GM21528 (cell line): ENCODE results near the gene ELOVL2.
A peak's percentile ranks its signal among the peaks of the same experiment; 100 is the strongest.
"Not testable (repeated sequence)": the region's sequence is repeated elsewhere in the genome, so short reads cannot be mapped to it uniquely, and the experiment has no call there.

ENCODE experiments used
- ATAC-seq: cut with Tn5 transposase; IDR thresholded peaks from one replicate; pipeline ENCODE4 v1.9.1; 2021; ENCODE audit warnings: mild to moderate bottlenecking, moderate library complexity; ENCODE audit not compliant: unreplicated experiment, low FRiP score

The ELOVL2 gene

DNA sequence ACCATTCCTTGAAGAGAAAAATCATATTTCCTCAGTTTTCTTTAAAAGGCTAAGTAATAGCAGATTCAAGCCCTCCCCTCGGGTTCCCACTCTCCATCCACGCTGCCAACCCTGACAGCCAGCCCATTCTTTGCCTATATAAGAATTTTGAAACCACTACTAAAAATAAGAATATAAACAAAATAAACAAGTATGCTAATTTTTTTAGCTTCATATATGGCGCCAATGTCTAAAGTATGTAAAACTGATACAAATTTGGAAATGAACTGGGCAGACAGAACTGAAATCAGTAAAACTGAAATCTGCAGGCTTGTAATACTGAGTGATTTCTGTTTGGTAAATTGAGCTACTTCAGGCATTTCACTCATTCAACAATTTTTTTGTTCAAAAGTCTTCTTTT, 19.0 kb downstream of the ELOVL2 start:
- no peak for ATAC-seq

DNA sequence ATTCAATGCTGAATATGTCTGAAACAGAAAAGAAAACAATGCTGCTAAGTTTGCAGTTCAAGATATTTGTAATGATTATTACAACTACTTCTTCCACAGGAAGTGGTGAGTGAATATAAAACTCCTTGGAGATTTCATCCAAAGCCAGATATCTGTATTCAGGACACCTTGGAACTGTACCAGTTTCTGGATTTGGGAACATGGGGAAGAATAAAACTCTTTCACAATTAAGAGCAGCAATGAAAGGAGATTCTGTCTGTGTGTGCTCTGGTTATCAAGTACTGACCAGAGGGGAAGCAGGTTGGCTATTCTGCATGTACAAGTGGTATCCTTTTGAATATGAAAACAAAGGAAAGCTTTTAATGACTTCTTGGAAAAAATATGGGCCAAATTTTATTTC, 21.1 kb downstream of the ELOVL2 start:
- ATAC-seq: no peak

DNA sequence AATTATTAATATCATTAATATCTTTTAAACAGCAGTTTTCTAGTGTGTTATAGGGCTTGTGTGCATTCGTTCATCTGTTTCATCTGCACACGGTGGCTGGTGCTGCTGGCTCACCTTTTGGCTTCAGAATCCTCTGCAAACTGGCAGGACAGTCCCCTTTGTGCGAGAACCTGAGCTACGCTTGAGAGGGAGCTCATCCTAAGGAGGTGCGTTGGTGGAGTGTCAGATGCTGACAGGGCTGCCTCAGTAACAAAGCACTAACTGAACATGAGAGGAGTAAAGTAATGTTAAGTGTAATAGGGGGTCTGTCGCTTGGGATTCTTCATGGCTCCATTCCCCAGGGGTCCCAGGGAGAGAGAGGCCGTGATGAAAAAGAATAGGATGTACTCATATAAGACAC, 22.4 kb downstream of the ELOVL2 start:
- ATAC-seq: no peak

DNA sequence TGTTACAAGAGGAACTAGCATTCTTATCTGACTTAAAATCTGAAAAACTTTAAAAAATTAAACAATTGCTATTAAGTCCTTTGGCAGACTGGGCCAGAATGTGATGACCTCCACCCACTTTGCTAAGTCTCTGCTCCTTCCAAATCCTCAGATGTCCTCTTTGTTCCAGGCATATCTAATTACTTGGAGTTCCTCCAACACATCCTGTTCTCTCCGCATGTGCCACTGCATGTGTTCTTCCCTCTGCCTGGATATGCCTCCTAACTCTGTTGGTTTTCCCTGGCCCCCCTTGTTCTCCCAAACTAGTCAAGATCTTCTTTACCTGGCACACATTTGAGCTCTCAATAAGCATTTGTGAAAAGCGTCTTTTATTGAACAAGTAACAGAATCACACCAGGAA, 23.1 kb downstream of the ELOVL2 start:
- ATAC-seq: no peak

DNA sequence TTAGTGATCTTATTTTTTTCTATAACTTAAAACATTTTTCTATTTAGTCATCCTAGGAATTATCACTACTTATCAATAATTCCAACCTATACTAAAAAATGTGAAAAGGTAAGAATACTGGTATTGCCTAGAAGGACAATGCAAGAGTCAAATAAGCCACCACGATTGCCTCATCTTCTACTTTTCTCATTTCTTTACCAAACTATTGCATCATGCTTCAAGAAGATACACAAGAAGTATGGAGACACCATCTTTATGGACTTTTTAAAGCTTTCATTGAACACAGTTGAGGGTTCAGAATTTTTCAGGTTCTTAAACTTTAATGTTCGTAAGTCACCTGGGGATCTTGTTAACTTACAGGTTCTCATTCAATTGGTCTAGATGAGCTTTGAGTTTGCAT, 25.9 kb downstream of the ELOVL2 start:
- no peak for ATAC-seq

DNA sequence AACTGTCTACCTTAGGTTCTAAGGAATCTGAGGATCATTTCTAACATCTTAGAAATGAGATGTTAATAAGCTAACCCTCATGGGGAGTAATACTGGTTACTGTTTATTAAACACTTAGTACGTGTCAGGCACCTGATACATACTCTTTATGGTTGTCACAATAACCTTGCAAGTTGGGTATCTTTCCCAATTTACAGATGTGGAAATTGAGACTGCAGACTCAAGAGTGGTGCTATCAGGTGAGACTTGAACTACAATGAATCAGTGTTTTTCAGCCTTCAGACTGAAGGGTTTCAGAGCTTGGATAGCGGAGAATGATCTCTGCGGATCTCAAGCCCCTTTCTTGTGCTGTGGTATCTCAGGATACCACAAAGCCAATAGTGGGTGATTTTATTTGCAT, 27.0 kb downstream of the ELOVL2 start:
- no peak for ATAC-seq

DNA sequence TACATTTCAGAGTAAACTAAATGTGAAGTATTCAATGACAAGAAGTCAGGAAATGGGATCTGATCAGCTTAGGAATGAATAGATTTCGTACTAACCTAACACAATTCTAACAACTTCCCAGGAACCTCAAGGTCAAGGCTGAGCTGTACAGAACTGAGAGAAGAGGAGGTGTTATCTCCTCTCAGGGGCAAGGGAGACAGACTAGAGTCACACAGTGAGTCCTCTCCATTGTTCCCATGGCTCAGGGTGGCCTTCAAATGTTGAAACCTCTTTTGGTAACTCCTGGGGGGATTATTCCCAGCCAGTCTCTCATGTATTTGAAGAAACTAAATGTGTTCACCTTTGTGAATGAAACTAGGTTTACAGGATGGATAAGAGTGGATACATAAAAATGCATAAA, 27.7 kb downstream of the ELOVL2 start:
- ATAC-seq: no peak

DNA sequence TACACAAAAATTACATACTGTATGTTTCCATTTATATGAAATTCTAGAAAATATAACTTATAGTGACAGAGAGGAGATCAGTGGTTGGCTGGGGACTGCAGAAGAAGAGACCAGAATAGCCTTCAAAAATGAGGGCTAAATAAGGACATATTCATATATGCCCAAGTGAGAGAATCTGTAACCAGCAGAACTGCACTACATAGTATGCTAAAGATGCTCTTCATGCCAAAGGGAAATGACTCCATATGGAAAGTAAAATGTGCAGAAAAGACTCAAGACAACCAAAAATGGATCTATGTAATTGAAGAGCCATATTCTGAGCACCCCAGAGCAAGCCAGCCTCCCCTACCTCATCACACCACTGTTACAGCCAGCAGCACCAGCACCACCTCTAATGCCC, 29.0 kb downstream of the ELOVL2 start:
- ATAC-seq: no peak

DNA sequence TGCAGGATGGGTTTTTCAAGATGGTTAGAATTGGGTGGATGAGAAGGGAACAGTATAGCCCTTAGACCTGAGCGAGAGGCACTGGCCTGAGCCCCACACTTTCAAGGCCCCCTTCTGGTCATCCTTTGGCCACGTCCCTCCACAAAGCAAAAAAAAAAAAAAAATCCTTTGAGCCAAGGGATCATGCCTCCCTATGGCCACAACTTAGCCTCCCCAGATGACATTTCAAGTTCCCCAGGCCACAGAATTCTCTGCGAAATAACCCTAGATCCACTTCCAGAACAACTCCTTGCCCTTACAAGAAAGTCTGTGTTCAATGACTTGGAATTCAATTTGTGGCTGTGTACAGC, 30.4 kb downstream of the ELOVL2 start:
- ATAC-seq: no peak

DNA sequence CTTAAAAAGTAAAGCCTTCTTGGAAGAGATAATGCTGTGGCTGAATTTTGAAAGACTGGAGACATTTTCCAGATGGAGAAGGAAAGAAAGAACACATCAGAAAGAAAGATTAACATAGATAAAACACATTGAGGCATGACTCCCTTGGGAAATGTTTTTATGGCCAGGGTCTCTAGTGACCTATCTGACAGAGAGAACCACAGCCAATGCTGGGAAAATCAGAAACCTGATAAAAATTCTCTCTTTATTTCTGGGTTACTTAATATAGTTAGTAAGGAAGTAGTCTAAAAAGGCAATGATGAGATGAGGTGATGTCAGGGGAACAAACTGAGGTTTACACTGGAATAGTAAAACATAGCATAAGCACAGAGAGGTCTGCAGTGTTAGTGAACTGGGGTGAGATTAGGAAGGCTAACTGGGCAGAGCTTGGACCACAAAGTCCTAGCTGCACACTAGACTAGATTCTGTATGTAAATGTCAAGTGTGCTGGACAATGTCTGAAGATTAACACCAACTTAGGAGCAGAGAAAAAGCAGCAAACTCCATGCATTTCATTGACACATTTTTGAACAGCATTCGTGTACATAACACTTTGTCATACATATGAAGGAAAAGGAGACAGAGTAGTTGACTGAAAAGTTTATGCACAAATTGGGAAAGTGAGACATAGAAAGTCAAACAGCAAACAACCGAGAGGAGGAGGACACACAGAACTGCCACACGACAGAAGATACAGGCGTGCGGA, 31.0 kb downstream of the ELOVL2 start:
- no peak for ATAC-seq

DNA sequence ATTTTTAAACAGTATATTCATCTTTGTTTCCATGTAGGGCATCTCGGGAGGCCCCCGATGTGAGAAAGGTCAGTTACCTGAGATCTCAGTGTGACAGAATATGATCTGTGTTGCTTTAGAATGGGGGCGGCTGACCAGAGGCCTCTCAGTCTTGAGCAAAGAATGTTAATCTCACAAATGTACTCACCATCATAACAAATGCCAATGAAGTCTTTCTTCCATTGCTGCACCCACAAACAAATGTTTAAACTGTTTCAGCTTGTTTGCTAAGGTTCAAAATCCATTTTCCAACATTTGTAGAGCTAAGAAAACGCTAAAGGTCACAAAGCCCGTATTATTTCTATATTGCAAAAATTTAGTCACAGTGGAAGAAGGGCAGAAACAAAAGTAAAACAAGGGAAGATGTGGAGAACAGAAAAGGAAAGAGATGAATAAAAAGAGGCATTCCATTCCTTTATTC, 31.8 kb downstream of the ELOVL2 start:
- ATAC-seq: no peak

DNA sequence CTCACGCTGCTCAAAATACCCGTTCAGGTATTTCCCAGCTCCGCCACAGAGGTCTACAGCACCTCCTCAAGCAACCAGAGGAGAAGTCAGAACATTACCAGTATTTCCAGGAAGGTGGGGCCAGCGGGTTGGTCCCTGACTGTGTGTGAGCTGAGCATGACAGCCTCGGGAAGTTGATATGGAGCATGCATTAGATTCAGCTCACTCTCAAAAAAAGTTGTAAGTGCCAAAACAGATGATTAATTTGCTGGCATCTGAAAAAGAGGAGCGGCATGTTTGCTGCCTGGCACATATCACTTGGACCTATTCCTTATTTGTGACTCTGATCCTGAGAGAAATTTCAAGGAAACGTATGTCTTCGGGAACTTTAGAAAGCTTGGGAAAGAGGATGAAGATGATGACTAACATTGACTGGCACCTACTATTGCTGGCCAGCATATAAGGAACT, 32.3 kb downstream of the ELOVL2 start:
- ATAC-seq: no peak

DNA sequence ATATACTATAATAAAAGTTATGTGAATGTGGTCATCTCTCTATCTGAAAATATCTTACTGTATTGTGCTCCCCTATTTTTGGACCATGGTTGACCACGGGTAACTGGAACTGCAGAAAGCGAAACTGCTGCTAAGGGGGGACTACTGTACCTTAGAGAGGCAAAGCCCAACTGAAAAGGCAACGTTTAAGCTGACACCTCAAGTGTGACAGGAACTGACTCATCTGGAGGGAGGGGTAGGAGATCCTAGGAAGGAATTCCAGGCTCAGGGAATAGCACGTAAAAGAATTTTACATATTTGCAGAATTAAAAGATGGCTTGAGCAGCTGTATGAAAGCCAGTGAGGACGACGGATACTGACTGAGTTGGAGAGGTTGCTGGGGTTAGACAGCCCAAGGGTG, 34.8 kb downstream of the ELOVL2 start:
- peak; percentile 81 for ATAC-seq

DNA sequence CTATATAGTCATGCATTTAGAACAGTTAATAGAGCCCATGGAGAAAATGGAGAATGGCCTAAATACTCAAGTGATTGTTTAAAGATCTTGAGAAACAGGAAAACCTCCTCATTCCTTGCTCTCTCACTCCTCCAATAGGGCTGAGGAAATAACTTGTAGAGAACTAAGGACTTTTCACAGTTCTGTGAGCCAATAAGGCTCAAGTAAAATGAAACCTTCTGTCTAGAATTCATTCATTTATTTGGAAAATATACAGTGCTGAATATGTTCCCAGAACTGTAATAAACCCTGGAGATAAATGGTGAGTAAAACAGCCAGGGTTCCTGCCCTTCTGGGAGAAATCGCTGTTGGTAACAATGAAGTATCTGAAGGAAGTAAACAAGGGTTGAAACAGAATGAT, 35.3 kb downstream of the ELOVL2 start:
- no peak for ATAC-seq

DNA sequence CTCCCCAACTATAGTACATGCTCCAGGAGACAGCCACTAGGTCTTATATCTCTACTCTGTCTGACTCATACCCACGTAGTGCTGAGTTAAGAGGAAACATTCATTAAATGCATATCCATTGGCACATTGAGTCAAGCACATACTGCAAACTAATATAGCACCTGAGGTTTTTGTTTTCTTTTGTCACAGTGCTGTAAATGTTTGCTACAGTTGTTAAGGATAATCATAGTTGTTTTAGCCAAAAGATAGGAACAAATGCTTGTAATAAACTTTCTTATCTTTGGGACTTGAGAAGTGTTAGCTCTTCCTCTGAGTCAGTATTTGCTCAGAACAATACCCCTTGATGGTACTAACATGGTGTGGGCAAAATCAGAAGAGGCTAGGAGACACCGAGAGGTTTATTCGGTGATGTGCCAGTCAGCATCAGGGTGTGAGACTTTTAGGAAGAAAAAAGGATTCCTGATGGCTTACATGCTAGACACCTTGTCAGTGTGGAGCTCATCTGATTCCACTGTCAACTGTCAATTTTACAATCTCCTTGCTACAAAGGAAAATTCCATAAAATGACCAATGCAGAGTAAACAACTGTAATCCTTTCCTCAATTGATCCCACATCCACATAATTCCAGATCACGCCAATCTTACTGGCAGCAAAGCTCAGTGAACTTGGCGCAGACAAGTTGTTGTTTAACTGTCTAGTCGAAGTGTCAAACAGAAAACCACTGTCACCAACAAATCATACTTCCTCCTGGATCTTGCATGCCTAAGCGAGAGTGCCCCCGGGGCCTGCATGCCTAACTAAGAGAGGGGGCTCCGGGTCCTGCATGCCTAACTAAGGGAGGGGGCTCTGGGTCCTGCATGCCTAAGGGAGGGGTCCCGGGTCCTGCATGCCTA, 36.1 kb downstream of the ELOVL2 start:
- ATAC-seq: no peak

DNA sequence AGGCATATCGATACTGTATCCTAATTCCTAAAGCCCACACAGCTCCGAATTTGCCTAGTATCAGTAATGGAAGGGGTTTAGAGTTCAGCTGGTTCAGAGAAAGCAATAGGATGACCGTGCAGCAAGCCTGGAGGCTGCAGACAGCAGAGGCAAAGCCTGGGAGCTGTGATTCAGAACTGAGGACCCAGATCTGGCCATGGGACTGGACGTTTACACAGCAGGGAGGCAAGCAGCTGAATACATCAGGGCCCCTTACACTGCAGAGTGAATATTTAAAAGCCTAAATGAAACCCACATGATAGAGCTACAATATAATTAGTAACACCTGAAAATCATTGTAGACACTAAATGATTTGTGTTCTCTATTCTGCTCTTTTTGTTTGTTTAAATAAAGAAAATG, 38.0 kb downstream of the ELOVL2 start:
- ATAC-seq: no peak

DNA sequence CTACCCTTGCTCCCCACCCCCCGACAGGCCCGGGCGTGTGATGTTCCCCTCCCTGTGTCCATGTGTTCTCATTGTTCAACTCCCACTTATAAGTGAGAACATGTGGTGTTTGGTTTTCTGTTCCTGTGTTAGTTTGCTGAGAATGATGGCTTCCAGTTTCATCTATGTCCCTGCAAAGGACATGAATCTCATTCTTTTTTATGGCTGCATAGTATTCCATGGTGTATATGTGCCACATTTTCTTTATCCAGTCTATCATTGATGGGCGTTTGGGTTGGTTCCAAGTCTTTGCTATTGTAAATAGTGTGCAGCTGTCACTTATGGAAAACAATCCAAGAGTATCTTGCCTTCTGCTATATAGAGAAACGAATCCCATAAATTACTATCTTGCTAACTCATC, 40.8 kb downstream of the ELOVL2 start:
- not testable (repeated sequence) for ATAC-seq

DNA sequence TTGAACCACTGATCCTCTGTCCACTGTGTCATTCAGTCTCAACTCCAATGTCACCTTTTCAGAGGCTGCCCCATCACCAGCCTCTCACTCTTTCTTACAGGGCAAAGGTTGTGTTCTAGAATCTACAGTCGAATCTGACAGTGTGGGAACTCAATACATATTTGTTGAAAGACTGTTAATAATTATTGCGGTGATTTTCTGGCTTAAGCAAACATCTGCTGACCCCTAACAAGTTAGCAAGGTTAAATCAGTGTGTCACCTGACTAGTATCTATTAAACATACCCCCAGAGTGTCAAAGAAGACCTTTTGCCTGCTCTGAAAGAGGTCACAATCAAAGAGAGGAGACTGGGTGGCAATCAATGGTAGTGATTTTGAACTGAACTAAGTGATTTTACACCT, 41.9 kb downstream of the ELOVL2 start:
- no peak for ATAC-seq

DNA sequence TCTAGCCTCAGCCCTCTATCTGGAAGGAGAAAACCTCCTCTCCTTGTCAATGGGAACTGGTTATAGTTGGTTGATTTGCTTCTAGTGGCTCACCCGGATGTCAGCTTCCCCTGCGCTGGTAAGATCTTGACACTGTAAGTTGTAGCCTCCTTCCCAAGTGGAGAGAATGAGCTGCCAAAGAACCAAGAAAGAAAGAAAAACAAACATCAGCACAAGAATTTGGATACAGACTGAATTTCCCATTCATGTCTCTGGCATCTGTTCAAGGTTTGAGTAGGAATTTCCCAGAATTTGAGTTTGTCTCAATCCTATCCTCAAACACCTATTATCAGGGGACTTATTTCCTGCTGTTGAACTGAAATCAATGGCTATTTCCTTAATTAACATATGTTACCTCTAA, 44.1 kb downstream of the ELOVL2 start:
- ATAC-seq: no peak

DNA sequence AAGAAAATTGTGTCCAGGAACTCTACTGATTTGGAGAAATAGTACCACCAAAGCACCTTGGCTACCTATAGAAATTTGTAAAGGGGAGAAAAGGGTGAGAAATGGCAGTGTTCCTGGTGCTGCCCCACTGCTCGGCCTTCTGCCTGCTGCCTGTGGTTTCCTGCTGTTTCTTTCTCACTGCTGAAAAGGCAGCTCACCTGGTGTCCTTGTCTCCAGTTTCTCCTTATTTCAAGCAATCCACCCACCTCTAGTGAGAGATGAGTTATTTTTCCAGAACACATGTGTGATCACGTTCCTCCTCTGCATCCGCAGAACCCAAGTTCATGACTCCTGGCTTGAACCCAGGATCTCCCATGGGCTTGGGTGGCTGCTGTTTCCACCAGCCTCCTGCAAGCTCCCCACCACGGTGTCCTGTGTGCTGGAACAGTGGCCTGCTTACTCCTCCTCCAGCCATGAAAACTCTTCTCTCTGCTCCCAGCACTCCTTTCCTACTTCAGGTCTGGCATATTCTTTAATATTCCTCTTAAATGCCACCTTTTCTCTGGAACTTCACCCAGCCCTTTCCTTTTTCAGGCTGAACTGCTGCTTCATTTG, 48.9 kb downstream of the ELOVL2 start:
- ATAC-seq: no peak

DNA sequence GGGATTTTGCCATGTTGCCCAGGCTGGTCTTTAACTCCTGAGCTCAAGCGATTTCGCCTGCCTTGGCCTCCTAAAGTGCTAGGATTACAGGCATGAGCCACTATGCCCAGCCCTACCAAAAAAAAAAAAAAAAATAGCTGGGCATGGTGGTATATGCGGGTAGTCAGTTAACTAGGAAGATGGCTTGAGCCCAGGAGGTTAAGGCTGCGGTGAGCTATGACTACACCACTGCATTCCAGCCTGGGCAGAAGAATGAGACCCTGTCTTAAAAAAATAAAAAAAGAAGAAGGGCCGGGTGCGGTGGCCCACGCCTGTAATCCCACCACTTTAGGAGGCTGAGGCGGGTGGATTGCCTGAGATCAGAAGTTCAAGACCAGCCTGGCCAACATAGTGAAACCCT, 50.2 kb downstream of the ELOVL2 start:
- no peak for ATAC-seq
